Lung (tissue), 12 donors: ENCODE results near the gene POFUT1. TPM values are rescaled to one million over a fixed set of nuclear protein-coding genes. Genes with fewer than 3 reads are reported as not detected.

Experiments used
- ATAC-seq: fragments of 200-7000 bp; cut with Tn5 transposase; one replicate; pipeline ENCODE4 v1.9.1; 2020; ENCODE audit warnings: moderate number of reproducible peaks; ENCODE audit not compliant: insufficient read depth, low FRiP score
- DNase-seq, 3 donors: peaks; one replicate each; pipeline ENCODE4 v3.0.0-alpha.2; 2013 to 2017
- H3K27ac ChIP-seq, 2 donors: one replicate each; pipeline ENCODE4 v1.5.1; 2013; ENCODE audit warnings: mild to moderate bottlenecking in 2 of 2, moderate library complexity in 2 of 2, control low read depth in 1 of 2, inconsistent platforms in 1 of 2, low read depth in 1 of 2, low read length in 1 of 2
- H3K27me3 ChIP-seq, 3 donors: one replicate each; pipeline ENCODE4 v1.5.1; 2013; ENCODE audit warnings: low read length in 2 of 3; ENCODE audit not compliant: control insufficient read depth in 3 of 3, insufficient read depth in 3 of 3
- H3K36me3 ChIP-seq, 4 donors: one replicate each; pipeline ENCODE4 v1.5.1; 2013; ENCODE audit warnings: low read length in 4 of 4, mild to moderate bottlenecking in 1 of 4, moderate library complexity in 1 of 4; ENCODE audit not compliant: control insufficient read depth in 4 of 4, insufficient read depth in 4 of 4
- H3K4me1 ChIP-seq, 5 donors: one replicate each; pipeline ENCODE4 v1.5.1; 2013; ENCODE audit warnings: low read length in 5 of 5, mild to moderate bottlenecking in 2 of 5, moderate library complexity in 1 of 5; ENCODE audit not compliant: control insufficient read depth in 5 of 5, insufficient read depth in 5 of 5
- H3K4me3 ChIP-seq: one replicate; pipeline ENCODE4 v1.5.1; 2013; ENCODE audit warnings: mild to moderate bottlenecking, control low read depth, moderate library complexity
- H3K9ac ChIP-seq, 2 donors: one replicate each; pipeline ENCODE4 v1.5.1; 2013; ENCODE audit warnings: low read length in 2 of 2, control low read depth in 1 of 2; ENCODE audit not compliant: insufficient read depth in 1 of 2
- H3K9me3 ChIP-seq, 4 donors: one replicate each; pipeline ENCODE4 v1.5.1; 2013; ENCODE audit warnings: low read length in 3 of 4, mild to moderate bottlenecking in 1 of 4, moderate library complexity in 1 of 4; ENCODE audit not compliant: control insufficient read depth in 4 of 4, insufficient read depth in 3 of 4
- CTCF ChIP-seq: IDR thresholded peaks from 2 replicates; pipeline ENCODE4 v1.5.1; 2012; ENCODE audit warnings: mild to moderate bottlenecking; ENCODE audit errors: control extremely low read depth, extremely low read depth
- WGBS, 2 donors: extraction: QIAGEN DNeasy Blood & Tissue Kit; methylation state at CpG; one replicate each; pipeline ENCODE4 v1.1.7; 2013; 5-methylcytosine and 5-hydroxymethylcytosine counted together
- polyA plus RNA-seq, 2 donors: library from polyadenylated mRNA; stranded (reverse); fragments of 200-250 nt; gene quantifications; one replicate each; pipeline ENCODE4 v1.2.1, GENCODE V29; 2013
- total RNA-seq, 2 donors: library from RNA; depleted of rRNA in 1 of 2; stranded (reverse); fragments of >200 nt in 1 of 2; gene quantifications; one replicate each; pipeline ENCODE4 v1.2.1, GENCODE V29; 2014 to 2021
- donor health status: control.
- donor health status: control.
- donor health status: Bipolar disorder and iron deficiency.
- donor health status: healthy.
- donor health status: DM: yes; HTN: yes; CAD: no.

Gene POFUT1
- total and polyA plus RNA-seq, 4 donors, result 9.0 to 37.1 (median 21.7) TPM

GRCh38 chr20:32226391-32226790 is 18.7 kb downstream of the POFUT1 start:
- no peak for TF ChIP-seq CTCF
- H3K36me3 ChIP-seq, result peaks cover 2 to 40% (median 24%) of the 10 kb centered on the region in 4 donors
- no peaks in the 10 kb centered on the region for H3K27me3 ChIP-seq
- peaks cover 0 to 7% (median 0%) of the 10 kb centered on the region in 5 donors for H3K4me1 ChIP-seq
- H3K4me3 ChIP-seq, result no peak overlapping the region
- WGBS, 2 donors, result 40 to 76% methylated on average over 1 of the region's 1 CpG
- no peak overlapping the region for H3K9ac ChIP-seq
- H3K9me3 ChIP-seq, result no peaks in the 10 kb centered on the region
- ATAC-seq (no peak), DNase-seq (no peak)
- no peak overlapping the region for H3K27ac ChIP-seq

GRCh38 chr20:32227306-32227705 is 19.6 kb downstream of the POFUT1 start:
- H3K4me3 ChIP-seq, result no peak overlapping the region
- WGBS, 2 donors, result 72 to 80% methylated on average over 7 of the region's 7 CpGs
- no peak overlapping the region for H3K9ac ChIP-seq
- TF ChIP-seq CTCF, result no peak
- DNase-seq (no peak), ATAC-seq (no peak)
- peaks cover 0 to 7% (median 0%) of the 10 kb centered on the region in 5 donors for H3K4me1 ChIP-seq
- H3K27ac ChIP-seq, result peak overlapping the region; percentile 5 to 54
- peaks cover 3 to 39% (median 23%) of the 10 kb centered on the region in 4 donors for H3K36me3 ChIP-seq
- no peaks in the 10 kb centered on the region for H3K9me3 ChIP-seq
- H3K27me3 ChIP-seq, result no peaks in the 10 kb centered on the region

- Histone ChIP-seq H3K27me3 (no peaks in the 10 kb centered on the region), H3K4me1 (peaks cover 0 to 7% (median 0%) of the 10 kb centered on the region in 5 donors), H3K9ac (no peak overlapping the region), H3K27ac (peak overlapping the region; percentile 42 to 54), H3K9me3 (no peaks in the 10 kb centered on the region), H3K36me3 (peaks cover 3 to 37% (median 19%) of the 10 kb centered on the region in 4 donors), H3K4me3 (no peak overlapping the region)
- TF ChIP-seq CTCF, result no peak
- WGBS, 2 donors, result 37 to 58% methylated on average over 22 of the region's 22 CpGs
- ATAC-seq (no peak), DNase-seq (peak in 1 of 3 donors; percentile 27)
Measured at GRCh38 chr20:32227744-32228688, 20.3 kb downstream of the POFUT1 start.
